ENCODE data around the gene TNNT1. TPM values are rescaled to one million over a fixed set of nuclear protein-coding genes. Genes with fewer than 3 reads are reported as not detected.
"Not testable (repeated sequence)": the region's sequence is repeated elsewhere in the genome, so short reads cannot be mapped to it uniquely, and the experiment has no call there.

The TNNT1 gene
- total RNA-seq, 1 donor from 2014 or later = not detected

DNA sequence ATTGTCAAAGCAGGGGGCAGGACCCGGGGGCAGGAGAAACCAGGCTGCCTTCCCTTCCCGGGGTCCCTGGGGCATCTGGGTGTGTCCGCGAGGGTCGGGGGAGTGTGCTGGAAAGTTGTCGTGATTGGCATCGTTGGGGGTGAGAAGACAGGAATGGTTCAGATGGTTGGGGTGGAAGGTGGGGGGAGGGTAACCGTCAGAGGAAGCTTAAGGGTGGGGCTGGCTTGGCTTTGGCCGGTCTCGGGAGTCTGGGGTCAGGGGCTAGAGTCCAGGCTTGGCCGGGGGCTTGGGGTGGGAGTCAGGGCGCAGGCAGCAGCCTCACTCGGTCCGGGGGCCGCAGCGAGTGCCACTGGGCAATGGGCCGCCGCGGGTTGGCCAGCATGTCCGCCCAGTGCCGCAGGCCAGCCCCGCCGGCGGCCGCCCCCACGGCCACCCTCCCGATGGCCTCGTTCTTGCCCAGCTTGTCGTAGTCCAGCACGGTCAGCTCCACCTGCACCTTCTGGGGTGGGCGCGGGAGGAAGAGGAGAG is 24.2 kb upstream of the TNNT1 start:
- Histone ChIP-seq H3K27me3 (peaks cover 39% of the 10 kb centered on the region), H3K9me3 (no peaks in the 10 kb centered on the region), H3K27ac (no peak overlapping the region), H3K36me3 (no peaks in the 10 kb centered on the region), H3K4me3 (peak overlapping the region; percentile 48 to 54), H3K4me1 (peaks cover 0 to 6% of the 10 kb centered on the region in 2 donors)
- intact Hi-C loops (cut with DNase I) = no loop called here
- TF ChIP-seq, protein P1, sequence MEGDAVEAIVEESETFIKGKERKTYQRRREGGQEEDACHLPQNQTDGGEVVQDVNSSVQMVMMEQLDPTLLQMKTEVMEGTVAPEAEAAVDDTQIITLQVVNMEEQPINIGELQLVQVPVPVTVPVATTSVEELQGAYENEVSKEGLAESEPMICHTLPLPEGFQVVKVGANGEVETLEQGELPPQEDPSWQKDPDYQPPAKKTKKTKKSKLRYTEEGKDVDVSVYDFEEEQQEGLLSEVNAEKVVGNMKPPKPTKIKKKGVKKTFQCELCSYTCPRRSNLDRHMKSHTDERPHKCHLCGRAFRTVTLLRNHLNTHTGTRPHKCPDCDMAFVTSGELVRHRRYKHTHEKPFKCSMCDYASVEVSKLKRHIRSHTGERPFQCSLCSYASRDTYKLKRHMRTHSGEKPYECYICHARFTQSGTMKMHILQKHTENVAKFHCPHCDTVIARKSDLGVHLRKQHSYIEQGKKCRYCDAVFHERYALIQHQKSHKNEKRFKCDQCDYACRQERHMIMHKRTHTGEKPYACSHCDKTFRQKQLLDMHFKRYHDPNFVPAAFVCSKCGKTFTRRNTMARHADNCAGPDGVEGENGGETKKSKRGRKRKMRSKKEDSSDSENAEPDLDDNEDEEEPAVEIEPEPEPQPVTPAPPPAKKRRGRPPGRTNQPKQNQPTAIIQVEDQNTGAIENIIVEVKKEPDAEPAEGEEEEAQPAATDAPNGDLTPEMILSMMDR (IDR thresholded peaks at IDR 0.05) = no peak
- no peak for DNase-seq (ENCODE audit: low spot score in 2 of 2)

DNA sequence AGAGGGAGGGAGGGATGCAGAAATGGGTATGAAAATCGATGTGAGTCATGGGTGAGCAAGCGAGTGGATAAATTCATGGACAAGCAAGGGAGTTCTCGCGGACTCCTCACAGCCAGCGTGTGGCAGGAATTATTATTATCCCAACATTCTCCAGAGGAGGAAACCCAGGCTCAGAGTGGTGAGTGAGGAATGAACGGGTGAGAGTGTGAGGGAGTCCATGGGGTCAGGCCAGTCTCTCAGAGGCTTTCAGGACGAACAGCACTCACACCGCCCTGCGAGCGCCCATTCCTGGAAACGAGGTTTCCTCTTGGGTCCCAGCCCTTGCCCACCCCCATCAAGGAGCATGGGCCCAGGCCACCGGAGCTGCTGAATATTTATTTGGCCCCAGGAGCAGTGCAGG is 23.7 kb upstream of the TNNT1 start:
- H3K4me1 ChIP-seq = peaks cover 0 to 6% of the 10 kb centered on the region in 2 donors
- H3K4me3 ChIP-seq = no peak overlapping the region
- peaks cover 36% of the 10 kb centered on the region for H3K27me3 ChIP-seq
- intact Hi-C loops (cut with DNase I) = no loop called here
- H3K27ac ChIP-seq = no peak overlapping the region
- TF ChIP-seq, protein P1 (IDR thresholded peaks at IDR 0.05) = no peak
- H3K36me3 ChIP-seq = no peaks in the 10 kb centered on the region
- H3K9me3 ChIP-seq = no peaks in the 10 kb centered on the region
- DNase-seq (ENCODE audit: low spot score in 2 of 2) = no peak

DNA sequence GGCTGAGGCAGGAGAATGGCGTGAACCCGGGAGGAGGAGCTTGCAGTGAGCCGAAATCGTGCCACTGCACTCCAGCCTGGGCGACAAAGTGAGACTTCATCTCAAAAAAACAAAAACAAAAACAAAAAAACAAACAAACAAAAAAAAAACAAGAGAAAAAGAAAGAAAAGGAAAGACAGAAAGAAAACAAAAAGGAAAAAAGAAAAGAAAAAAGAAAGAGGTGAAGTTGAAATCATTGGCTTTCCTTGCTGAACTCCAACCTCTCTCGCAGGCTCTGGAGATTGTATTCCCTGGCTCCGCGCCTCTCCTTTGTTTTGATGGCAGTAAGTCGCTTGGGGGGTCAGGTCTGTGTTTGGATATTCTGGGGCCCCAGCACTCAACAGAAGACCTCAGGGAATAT is 23.3 kb upstream of the TNNT1 start:
- DNase-seq (ENCODE audit: low spot score in 2 of 2); H3K4me1 ChIP-seq; H3K36me3 ChIP-seq; H3K4me3 ChIP-seq; H3K9me3 ChIP-seq; H3K27ac ChIP-seq; intact Hi-C loops (cut with DNase I): not testable (repeated sequence)
- peaks cover 41% of the 10 kb centered on the region for H3K27me3 ChIP-seq

DNA sequence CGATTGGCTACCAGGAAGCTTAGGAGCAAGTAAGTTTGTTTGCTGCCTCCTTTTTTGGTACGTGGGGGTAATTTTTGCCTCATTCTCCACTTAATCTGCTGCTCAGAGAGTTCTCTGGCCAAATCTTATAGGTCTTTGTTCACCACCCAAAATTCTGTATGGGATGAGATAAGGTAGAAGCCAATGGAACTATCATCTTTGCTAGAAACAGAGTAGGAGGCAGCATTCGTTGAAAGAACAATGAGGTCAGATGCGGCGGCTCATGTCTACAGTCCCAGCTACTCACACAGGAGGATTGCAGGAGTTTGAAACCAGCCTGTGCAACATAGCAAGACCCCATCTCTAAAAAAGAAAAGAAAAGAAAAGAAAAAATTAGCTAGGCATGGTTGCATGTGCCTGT is 22.4 kb upstream of the TNNT1 start:
- H3K36me3 ChIP-seq = no peaks in the 10 kb centered on the region
- TF ChIP-seq, protein P1 (IDR thresholded peaks at IDR 0.05) = no peak
- H3K9me3 ChIP-seq = no peaks in the 10 kb centered on the region
- no peak for DNase-seq (ENCODE audit: low spot score in 2 of 2)
- H3K27ac ChIP-seq = no peak overlapping the region
- peaks cover 0 to 6% of the 10 kb centered on the region in 2 donors for H3K4me1 ChIP-seq
- peaks cover 49% of the 10 kb centered on the region for H3K27me3 ChIP-seq
- H3K4me3 ChIP-seq = no peak overlapping the region
- intact Hi-C loops (cut with DNase I) = no loop called here

DNA sequence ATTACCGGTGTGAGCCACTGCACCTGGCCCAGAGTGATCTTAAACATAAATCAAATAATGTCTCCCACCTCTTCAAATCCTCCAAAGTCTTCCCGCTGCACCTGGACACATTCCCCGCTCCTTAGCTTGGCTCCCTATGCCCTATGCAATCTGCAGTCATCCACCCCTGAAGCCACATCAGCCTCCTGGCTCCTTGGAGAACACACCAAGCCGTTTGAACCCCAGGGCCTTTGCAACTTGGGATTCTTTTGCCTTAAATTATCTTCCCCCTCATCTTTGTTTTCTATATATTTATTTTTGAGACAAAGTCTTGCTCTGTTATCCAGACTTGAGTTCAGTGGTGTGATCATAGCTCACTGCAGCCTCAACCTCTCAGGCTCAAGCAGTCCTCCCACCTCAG is 20.1 kb upstream of the TNNT1 start:
- TF ChIP-seq, protein P1 (IDR thresholded peaks at IDR 0.05) = no peak
- intact Hi-C loops (cut with DNase I) = no loop called here

DNA sequence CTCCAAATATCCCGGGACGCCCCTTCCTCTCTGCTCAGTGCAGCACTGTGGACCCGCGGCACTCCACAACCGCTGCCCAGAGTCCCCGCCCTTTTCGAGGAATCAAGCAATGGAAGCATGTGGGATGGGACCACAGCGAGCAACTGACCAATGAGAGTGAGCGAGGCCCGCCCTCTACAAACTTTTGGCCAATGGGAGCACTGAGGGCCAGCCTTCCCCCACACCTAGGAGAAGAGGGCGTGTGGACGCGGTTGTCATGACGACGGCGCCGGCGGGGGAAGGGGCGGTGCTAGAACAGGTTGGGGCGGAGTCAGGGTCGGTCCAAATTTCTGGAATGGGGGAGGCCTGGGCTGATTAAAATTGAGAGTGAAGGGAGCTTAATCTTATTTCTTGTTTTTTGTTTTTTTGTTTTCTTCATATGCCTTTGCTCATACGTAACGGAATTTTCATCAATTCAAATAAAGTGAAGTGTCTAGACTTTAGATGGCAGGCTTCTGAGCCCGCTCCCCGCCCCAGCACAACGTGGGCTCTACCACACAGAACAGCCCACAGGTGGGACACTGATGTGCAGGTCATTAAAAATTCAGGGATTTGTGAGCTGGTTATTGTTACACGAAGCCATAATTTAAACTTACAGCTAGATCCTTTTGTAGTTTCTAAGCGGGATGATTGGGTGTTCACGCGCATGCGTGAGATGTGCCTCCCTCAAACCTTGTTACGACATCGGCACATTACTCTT is 17.7 kb upstream of the TNNT1 start, which contains the start of gene DNAAF3:
TSS of gene DNAAF3 (minus strand) at position 84 of the 739 bp plus-strand sequence. CDS start 200 bp downstream, outside the sequence.
- Histone ChIP-seq H3K4me3 (peak within 1 kb of the TSS; percentile 34 to 47), H3K9me3 (no peaks in the 10 kb centered on the region), H3K27me3 (peaks cover 32% of the 10 kb centered on the region), H3K36me3 (no peaks in the 10 kb centered on the region), H3K4me1 (no peaks in the 10 kb centered on the region), H3K27ac (no peak within 1 kb of the TSS)
- DNase-seq (ENCODE audit: low spot score in 2 of 2) = peak; percentile 53 to 90
- intact Hi-C loops (cut with DNase I) = no loop called here
- TF ChIP-seq, protein P1 (IDR thresholded peaks at IDR 0.05) = no peak

More for the DNA sequence above, 20.1 kb upstream of the TNNT1 start:
- no peaks in the 10 kb centered on the region for H3K36me3 ChIP-seq
- H3K27ac ChIP-seq = no peak overlapping the region
- no peak for DNase-seq (ENCODE audit: low spot score in 2 of 2)
- H3K4me1 ChIP-seq = peaks cover 0 to 6% of the 10 kb centered on the region in 2 donors
- H3K27me3 ChIP-seq = peaks cover 37% of the 10 kb centered on the region
- H3K4me3 ChIP-seq = no peak overlapping the region
- no peaks in the 10 kb centered on the region for H3K9me3 ChIP-seq
